ENCODE results near the gene CSTF3.
"Not testable (repeated sequence)": the region's sequence is repeated elsewhere in the genome, so short reads cannot be mapped to it uniquely, and the experiment has no call there.

CSTF3 gene

DNA sequence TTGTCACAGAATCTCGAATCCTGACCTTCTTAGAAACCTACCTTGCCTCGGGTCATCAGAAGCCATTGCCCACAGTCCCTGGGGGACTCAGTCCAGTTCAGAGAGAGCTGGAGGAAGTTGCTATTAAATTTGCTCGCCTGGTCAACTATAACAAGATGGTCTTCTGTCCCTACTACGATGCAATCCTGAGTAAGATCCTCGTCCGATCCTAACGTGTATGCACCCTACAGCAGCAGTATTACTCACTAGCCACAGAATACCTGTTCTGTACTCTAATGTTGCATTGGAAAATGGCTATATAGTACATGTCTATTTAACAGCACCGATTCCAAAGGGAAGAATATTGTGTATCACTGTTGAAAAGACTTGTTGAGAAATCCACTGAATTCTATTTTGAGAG, 88.8 kb downstream of the CSTF3 start:
- DNase-seq, result no peak

DNA sequence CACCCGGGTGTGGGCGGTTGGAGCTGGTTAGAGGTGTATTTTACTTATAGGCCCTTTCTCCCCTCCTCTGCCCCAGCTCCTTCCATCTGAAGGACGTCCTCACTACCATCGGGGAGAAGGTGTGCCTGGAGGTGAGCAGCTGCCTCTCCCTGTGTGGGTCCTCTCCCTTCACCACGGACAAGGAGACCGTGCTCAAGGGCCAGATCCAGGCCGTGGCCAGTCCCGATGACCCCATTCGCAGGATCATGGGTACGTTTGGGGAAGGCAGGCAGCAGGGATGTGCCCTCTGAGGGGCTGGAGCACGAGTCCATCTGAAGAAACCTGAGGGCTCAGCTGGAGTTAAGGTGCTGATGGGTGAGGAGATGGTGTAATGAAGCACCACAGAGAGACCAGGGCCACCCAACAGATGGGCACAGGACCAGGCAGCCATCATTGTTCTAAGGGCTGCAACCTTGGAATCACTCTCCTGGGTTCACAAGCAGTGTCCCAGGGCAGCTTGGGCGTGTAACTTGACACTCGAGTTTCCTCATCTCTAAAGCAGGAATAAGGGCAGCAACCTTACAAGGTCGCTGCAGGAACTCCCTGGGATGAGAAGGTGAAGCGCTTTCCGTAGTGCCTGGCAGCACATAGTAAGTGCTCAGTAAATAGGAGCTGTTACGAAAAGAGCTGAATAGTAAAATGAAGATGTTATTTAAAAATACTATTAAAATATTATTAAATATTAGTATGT, 92.5 kb downstream of the CSTF3 start:
- DNase-seq, result no peak

DNA sequence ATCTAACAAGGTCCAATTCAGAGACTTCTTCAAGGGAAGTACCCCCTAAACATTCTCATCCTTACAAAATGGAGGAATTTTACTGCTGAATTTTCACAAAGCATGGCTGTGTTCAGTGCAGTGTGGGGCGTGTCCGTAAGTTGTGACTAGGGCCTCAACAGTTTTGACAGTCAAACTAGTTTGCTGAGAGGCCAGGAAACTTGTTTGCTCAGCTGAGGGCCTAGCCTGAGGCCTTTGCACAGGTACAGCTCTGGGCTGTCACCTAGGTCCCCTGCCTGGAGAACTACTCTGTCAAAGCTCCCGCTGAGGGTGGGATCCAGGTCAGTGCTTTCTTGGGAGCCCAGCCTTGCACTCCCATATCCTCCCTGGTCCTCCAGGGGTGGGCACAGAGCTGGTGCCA, 94.0 kb downstream of the CSTF3 start:
- DNase-seq, result no peak

DNA sequence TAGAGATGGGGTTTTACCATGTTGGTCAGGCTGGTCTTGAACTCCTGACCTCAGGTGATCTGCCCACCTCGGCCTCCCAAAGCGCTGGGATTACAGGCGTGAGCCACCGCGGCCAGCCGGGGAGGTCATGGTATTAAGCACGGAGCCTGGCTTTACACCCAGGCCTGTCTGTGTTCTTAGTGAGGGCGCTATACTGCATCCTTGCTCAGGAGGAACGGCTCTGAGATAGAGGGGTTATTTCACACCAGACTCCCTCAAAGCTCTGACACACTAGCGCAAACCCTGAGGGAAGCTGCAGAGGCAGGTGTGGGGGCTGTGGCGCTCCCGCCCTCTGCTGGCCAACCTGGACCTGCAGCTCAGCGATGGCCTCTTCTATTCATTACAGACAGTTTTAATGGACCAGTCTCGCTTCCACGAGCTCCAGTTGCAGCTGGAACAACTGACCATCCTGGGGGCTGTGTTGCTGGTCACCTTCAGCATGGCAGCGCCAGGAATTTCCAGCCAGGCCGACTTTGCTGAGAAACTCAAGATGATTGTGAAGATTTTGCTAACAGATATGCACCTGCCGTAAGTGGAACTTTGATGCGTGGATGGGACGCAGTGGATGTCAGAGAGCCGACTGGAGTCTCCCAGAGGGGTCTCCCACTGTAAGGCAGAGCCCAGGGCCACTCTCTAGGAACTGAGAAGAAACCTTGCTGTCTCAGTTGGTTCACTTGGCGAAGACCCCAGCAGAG, 95.7 kb downstream of the CSTF3 start:
- peak; percentile 89 for DNase-seq

DNA sequence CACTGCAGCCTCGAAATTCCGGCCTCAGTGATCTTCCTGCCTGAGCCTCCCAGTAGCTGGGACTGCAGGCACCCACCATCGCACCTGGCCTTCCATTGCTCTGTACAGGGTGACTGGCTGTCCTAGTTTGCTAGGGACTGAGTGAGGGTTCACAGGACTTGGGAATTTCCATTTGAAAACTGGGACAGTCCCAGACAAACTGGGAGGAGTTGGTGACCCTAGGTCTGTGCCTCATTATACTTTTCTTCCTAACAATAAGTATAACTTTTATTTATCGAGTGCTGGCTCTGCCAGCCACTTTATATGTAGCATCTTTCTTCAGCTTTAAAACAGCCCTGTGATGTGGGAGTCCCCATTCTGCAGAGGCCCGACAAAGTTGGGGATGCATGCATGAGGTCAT, 96.4 kb downstream of the CSTF3 start:
- no peak for DNase-seq

DNA sequence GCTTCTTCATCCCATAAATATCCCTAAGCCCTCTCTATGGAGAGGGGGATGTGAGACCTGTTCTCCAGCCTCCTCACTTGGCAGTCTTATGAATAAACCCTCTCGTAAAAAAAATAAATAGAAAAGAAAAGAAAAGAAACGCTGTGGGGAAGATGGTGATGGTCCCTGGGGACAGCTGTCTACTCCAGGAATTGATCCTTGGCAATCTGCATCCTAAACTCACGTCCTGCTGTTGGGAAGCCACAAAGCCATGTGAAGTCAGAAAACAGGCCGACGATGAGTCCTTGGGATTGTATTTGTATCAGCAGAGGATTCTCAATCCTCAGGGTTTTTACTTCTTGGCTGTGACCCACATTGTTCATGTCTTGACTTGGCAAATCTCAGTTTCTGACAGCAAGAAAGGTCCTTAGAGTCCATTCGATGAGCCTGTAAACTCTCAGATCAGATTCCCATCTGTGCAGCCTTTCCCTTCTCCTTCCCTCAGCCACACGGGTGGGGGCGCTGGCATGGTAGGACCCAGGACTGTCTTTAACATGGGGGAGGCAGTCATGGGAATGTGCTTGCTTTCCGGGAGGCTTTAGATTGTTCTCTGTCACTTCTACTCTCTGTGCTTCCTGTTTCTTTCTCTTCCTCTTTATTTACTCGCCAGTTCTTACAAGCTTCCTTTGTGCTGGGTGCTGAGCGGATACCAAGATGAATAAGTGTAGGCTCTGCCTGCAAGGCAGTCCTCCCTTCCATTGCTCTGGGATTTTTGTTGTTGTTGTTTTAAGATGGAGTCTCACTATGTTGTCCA, 97.1 kb downstream of the CSTF3 start:
- no peak for DNase-seq

DNA sequence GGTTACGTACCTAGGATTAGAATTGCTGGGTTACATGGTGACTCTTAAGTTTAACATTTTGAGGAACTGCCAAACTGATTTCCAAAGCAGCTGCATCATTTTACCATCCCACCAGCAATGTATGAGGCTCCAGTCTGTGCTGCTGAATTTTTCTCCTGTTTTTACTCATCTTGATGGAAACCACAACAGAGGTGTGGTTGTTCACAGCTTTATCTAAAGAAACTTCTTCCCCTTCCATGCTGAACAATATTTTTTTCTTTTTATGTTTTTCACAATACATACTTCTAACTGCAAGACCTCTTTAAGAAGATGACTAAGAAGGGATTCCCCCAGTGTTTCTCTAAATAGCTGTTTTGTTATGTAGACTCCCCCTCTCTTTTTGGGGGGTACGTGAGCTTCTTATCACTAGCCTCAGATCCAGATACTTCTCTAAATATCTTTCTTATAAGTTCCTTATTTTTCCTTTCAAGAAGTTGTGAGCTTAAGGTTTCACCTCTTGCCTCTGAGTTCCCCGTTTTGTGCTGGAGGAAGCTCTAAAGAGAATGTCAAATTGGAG, 97.9 kb downstream of the CSTF3 start:
- DNase-seq, result no peak

DNA sequence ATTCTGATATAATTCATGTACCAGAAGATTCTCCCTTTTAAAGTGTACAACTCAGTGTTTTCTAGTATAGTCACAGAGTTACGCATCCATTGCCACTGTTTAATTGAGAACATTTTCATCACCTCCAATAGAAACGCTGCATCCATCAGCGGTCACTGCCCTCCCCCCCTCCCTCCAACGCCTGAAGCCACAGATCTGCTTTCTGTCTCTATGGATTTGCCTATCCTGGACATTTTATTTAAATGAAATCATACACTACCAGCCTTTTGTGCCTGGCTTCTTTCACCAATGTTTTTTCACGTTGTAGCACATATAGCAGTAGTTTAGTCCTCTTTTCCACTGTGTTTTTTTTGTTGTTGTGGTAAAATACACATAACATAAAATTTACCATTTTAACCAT, 99.1 kb downstream of the CSTF3 start:
- no peak for DNase-seq

DNA sequence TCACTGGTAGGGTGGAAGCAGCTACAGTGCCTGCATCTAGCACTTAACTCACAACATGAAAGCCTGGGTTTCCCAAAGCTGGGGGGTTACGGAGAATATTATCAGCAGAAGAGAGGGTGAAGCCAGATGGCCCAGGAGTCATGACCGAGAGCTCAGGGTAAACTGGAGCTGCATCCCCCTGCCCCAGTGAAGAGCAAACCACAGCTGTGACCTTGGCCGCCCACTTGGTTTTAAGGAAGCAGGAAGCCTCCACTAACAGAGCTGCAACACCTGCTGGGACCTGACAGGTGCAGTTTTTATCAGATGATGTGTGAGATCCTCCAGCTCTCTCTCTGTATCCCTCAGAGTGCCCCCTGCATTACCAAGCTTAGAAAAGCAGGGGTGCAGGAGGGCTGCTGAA, 101.0 kb downstream of the CSTF3 start:
- no peak for DNase-seq

DNA sequence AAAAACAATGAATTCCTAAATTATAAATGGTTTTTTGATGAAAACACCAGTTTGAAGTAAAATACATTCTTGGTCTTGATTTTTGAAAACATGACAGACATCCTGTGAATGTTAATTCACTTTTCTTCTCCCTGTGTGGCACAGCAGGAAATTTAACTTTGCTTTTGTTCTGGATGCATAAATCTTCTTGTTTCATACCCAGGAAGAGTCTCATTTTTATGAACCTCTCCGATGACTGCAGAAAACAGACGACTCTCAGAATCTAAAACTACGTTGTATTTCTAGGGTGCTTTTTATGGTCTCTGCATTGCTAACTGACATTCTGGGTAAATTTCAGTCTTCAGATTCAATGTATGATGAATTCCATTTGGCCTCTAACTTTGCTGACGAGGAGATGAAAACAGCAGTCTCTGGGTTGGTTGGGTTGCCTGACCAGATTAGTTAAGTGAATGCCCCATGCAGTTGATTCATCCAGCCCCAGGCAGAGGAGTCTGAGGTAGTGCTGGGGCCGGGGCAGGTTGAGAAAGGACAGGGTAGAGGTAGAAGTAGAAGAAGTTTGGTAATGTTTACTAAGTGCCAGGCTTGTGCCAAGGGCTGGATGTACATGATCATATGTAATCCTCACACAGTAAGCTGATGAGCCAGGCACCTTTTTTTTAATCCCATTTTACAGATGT, 101.8 kb downstream of the CSTF3 start:
- peak; percentile 73 for DNase-seq

DNA sequence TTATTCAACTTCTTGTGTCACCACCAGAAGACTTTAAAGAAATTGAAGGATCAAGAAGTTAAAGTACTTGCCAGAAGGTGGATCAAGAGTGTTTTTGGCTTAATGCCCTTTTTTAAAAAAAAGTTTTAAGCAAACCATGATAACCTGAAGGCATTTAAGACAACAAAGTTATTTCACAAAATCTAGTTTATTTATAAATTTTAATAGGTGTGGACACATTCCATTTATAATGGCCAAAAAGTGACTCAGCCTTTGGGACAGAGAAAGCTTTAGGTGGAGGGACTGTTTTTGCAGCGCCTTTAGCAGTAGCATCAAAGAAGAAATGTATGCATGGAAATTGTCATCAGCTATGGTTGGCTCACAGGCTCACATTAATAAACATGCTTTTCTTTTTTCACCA, 104.0 kb downstream of the CSTF3 start:
- DNase-seq, result no peak

DNA sequence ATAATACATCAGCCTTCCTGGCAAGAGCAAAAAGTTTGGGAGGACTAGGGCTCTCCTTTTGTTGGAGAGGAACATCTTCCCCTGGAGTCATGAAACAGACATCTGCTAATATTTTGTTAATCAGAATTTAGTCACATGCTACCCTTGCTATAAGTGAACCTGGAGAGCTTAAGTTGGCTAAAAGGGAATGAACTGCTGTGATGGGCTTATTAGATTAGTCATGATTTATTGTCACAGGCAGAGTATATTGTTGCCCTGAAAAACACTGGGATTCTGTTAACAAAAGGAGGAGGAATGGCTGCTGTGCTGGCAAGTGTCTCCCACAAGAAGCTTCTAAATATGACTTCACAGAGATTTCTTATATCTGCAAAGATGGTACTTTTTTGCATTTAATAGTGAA, 105.9 kb downstream of the CSTF3 start:
- no peak for DNase-seq

DNA sequence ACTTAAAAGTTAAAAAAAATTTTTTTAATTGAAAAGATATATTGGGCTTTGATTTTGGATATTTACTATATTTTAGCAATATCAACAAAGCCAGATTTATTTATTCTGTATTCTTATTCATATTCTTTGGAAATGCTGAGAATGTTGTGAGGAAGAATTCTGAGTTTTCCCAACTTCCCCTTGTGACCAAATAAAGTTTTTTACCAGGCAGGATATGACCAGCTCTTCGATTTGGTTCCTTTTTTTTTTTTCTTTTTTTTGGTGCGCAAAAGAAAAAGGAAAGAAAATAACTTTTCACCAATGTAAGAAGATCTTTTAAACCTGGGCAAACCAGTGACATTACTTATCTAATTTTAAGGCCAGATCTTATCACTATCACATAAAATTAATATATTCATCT, 109.0 kb downstream of the CSTF3 start:
- DNase-seq, result no peak

DNA sequence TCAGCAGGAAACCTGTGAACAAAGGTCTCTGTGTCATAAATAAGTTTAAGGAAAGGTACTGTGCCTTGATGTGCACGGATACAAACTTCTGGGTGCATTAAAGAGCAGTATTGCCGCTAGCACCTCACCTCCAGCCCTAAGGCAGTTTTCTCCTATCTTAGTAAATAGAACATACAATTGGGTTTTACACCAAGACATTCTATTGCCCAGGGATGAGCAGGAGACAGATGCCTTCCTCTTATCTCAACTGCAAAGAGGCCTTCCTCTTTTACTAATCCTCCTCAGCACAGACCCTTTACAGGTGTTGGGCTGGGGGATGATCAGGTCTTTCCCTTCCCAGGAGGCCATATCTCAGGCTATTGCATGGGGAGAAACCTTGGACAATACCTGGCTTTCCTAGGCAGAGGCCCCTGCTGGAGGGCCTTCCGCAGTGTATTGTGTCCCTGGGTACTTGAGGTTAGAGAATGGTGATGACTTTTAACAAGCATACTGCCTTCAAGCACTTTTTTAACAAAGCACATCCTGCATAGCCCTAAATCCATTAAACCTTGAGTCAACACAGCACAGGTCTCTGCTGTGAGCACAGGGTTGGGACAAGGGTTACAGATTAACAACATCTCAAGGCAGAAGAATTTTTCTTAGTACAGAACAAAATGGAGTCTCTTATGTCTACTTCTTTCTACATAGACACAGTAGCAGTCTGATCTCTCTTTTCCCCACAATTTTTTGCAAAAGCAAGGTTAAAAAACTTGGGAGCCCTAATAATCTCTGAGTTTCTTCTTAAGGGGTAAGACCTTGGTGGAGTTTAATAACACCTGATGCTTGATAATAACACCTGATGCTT, 111.5 kb downstream of the CSTF3 start:
- DNase-seq, result not testable (repeated sequence)

DNA sequence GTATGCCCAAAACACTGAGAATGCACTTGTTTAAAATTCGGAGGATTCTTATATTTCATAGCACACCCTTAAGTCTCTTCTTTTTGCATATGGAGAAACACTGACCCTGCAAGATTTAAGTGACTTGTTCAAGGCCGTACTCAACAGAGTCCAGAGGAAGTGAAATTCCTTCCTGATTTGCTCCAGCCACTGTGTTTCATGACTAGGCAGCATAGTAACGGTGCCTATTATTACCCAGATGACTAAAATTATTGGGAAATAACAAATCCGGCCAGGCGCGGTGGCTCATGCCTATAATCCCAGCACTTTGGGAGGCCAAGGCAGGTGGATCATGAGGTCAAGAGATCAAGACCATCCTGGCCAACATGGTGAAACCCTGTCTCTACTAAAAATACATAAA, 112.6 kb downstream of the CSTF3 start:
- not testable (repeated sequence) for DNase-seq

DNA sequence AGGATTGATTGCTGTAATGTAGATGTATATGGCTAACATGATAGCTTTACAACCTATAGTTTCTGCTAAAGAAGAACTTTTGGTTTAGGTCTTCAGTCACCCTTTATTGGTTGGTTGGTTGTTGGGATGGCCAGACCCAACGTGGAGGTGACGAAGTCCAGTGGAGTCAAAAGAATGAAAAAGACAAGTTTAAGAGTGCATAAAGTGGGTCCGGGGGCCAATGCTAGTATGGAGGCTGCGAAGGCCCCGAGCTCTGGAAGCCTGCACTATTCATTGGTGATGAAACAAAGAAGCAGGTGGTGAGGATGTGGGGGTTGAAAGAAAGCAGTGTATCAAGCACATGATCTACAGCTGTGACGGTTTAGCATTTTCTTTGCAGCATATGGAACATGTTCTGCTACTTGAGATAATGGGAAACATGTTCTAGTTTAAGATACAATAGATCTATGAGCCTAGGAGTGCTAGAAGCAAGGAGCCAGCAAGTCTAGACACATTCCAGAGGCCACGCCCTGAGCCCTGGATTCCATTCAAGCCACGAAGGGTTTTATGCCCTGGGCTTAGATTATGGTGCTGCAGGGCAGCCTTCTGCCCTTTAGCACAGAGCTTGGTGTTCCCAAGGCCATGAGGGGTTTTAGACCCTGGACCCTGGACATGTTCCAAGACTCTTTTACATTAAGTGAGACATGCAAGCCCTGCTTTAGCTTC, 115.6 kb downstream of the CSTF3 start:
- DNase-seq, result no peak

DNA sequence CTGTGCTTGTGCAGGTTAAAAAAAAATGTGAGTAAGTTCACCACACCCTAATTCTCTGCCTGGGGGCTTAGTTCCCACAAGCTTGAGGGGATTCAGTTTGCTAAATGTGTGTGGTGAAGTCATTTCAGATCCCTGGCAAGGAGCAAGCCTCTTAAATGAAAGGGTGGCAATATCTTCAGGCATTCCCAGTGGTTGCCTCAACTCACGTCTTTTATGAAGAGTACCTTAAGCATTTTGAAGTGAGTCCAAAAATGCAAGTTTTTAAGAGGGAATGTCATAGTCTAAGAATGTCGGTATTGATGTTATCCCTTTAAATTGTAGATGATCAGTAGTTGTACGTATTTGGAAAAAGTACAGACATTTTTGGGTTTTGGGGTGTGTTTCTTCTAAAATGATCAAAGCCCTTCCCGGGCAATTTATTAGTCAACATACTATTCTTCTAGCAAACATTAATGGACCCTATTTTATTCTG, 117.0 kb downstream of the CSTF3 start:
- no peak for DNase-seq

DNA sequence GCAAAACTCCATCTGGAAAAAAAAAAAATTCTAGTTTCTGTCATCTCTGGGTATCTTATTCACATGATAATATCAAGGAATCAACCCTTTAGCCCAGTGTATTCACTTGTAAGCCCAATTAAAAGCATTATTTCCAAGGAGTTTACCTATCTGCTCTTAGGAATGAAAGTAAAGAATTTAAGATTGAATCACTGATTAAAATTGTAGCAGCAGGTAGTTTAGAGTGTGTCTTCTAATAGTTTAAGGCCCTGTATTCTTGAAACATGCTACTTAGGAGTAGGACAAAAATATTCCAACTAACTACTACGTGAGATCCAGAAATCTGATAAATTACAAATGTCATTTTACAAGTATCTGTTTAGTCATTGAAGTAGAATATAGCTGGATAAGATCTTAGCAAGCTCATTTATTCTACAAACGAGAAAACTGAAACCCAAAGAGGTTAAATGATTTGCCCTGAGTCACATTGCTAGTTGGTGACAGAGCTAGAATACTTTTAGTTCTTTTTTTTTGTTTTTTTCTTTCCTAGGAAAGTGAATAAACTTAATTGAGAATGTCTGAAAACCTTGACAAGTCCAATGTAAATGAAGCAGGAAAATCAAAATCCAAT, 118.0 kb downstream of the CSTF3 start:
- no peak for DNase-seq

DNA sequence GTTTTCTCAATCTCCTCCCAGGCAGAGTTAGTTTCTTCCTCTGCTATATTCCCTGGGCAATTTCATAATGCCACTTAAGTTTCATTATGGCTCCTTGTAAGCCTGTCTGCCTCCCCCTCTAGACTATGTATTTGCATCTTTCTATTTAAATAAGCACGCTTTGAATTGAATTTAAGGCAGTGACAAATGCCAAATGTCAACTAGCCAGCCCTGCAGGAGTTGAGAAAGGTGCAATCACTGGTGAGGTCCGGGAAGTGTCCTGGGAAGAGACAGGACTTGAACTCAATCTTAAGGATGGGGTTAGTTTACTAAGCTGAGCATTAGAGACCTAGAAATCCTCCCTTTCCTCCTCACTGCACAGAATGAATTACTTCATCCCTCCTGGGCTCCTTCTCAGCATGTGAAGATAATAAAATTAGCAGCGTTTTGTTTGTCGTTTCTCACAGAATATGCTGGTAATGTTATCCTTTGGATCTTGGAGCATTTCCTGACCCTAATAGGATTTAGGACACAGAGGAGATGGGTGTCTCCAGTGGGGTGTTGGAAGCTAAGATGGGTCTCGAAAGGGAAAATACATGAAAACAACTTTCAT, 120.3 kb downstream of the CSTF3 start:
- DNase-seq, result no peak

Measured in islet precursor cell (in vitro differentiated cells).